GM23338 (cell line): Measurements from ENCODE around the gene NINJ1. TPM values are rescaled to one million over a fixed set of nuclear protein-coding genes. Genes with fewer than 3 reads are reported as not detected.

Experiments used
- ATAC-seq: fragments of 200-7000 bp; cut with Tn5 transposase; 3 replicates; pipeline ENCODE4 v1.9.1; 2020
- DNase-seq: peaks from one replicate; pipeline ENCODE4 v3.0.0-alpha.2; 2015; ENCODE audit warnings: low spot score
- H2AFZ ChIP-seq: fragments of 200-600 bp; sonication (generic); 2 replicates; pipeline ENCODE4 v1.8.0; 2016; ENCODE audit warnings: antibody characterized with exemption, mild to moderate bottlenecking, moderate library complexity
- H3F3A ChIP-seq: fragments of 200-600 bp; sonication (generic); replicated peaks from 2 replicates; pipeline ENCODE4 v1.8.0; 2017; ENCODE audit warnings: antibody characterized with exemption, mixed run types, low read depth
- H3K27ac ChIP-seq: fragments of 200-600 bp; sonication (generic); 2 replicates; pipeline ENCODE4 v1.6.1; 2016; ENCODE audit warnings: low read depth
- H3K27me3 ChIP-seq: fragments of 200-600 bp; sonication (generic); 2 replicates; pipeline ENCODE4 v1.8.0; 2016; ENCODE audit warnings: mild to moderate bottlenecking, mixed run types, moderate library complexity; ENCODE audit not compliant: insufficient read depth
- H3K36me3 ChIP-seq: fragments of 200-600 bp; sonication (generic); 2 replicates; pipeline ENCODE4 v1.8.0; 2016; ENCODE audit warnings: mild to moderate bottlenecking; ENCODE audit not compliant: insufficient read depth
- H3K4me1 ChIP-seq: fragments of 200-600 bp; sonication (generic); 2 replicates; pipeline ENCODE4 v1.8.0; 2016; ENCODE audit warnings: mild to moderate bottlenecking, moderate library complexity; ENCODE audit not compliant: insufficient read depth
- H3K4me2 ChIP-seq: fragments of 200-600 bp; sonication (generic); 2 replicates; pipeline ENCODE4 v1.7.1; 2017; ENCODE audit warnings: mixed run types
- H3K4me3 ChIP-seq: fragments of 200-600 bp; sonication (generic); 2 replicates; pipeline ENCODE4 v1.6.1; 2016; ENCODE audit warnings: mixed run types
- H3K79me2 ChIP-seq: fragments of 200-600 bp; sonication (generic); replicated peaks from 2 replicates; pipeline ENCODE4 v1.8.0; 2017; ENCODE audit warnings: mild to moderate bottlenecking; ENCODE audit not compliant: insufficient read depth
- H3K9me2 ChIP-seq: fragments of 200-600 bp; sonication (generic); 2 replicates; pipeline ENCODE4 v1.8.0; 2017; ENCODE audit not compliant: insufficient read depth
- H4K20me1 ChIP-seq: fragments of 200-600 bp; sonication (generic); replicated peaks from 2 replicates; pipeline ENCODE4 v1.8.0; 2017; ENCODE audit warnings: mild to moderate bottlenecking; ENCODE audit not compliant: insufficient read depth
- H3K27ac Mint-ChIP-seq: 2 replicates; pipeline ENCODE4 v1.8.0; 2020; ENCODE audit warnings: inconsistent platforms, mild to moderate bottlenecking, moderate library complexity, mixed read lengths
- H3K27me3 Mint-ChIP-seq: 3 replicates; pipeline ENCODE4 v1.8.0; 2022; ENCODE audit warnings: low read depth, mild to moderate bottlenecking, moderate library complexity, mixed read lengths, inconsistent platforms; ENCODE audit not compliant: insufficient read depth, poor library complexity
- H3K36me3 Mint-ChIP-seq: 3 replicates; pipeline ENCODE4 v1.8.0; 2021; ENCODE audit warnings: low read depth, mild to moderate bottlenecking, inconsistent platforms, moderate library complexity, mixed read lengths
- H3K4me1 Mint-ChIP-seq: 3 replicates; pipeline ENCODE4 v1.8.0; 2020; ENCODE audit warnings: mild to moderate bottlenecking, inconsistent platforms, mixed read lengths
- H3K4me3 Mint-ChIP-seq: 3 replicates; pipeline ENCODE4 v1.8.0; 2021; ENCODE audit warnings: moderate library complexity, mild to moderate bottlenecking, inconsistent platforms, mixed read lengths
- H3K9me3 Mint-ChIP-seq: 3 replicates; pipeline ENCODE4 v1.8.0; 2020; ENCODE audit warnings: moderate library complexity, mild to moderate bottlenecking, inconsistent platforms, mixed read lengths
- CREB1 ChIP-seq: fragments of 250-450 bp; sonication (Bioruptor Pico); IDR thresholded peaks from 2 replicates; pipeline ENCODE4 v1.5.0; 2020; ENCODE audit warnings: low read depth, mild to moderate bottlenecking, moderate library complexity
- CTCF ChIP-seq, 2 experiments: fragments of 200-600 bp in 1 of 2; sonication (generic) in 1 of 2; conservative IDR thresholded peaks; 2 replicates each; pipeline versions ENCODE4 v1.5.1 to v1.6.1; 2016 to 2017; ENCODE audit warnings: antibody characterized with exemption in 2 of 2, low read depth in 2 of 2, mild to moderate bottlenecking in 2 of 2, moderate library complexity in 1 of 2
- ETS1 ChIP-seq: IDR thresholded peaks from 2 replicates; pipeline ENCODE4 v1.6.1; 2016; ENCODE audit warnings: antibody characterized with exemption
- EZH2 ChIP-seq: fragments of 200-600 bp; sonication (generic); IDR thresholded peaks from one replicate; pipeline ENCODE4 v1.8.0; 2017; ENCODE audit warnings: antibody characterized with exemption, mild to moderate bottlenecking, low read depth; ENCODE audit not compliant: unreplicated experiment
- EZH2phosphoT487 ChIP-seq: fragments of 200-600 bp; sonication (generic); IDR thresholded peaks from one replicate; pipeline ENCODE4 v1.8.1; 2018; ENCODE audit warnings: antibody characterized with exemption; ENCODE audit not compliant: unreplicated experiment
- JUNB ChIP-seq: IDR thresholded peaks from one replicate; pipeline ENCODE4 v1.6.1; 2016; ENCODE audit warnings: antibody characterized with exemption; ENCODE audit not compliant: unreplicated experiment
- NANOG ChIP-seq: IDR thresholded peaks from 2 replicates; pipeline ENCODE4 v1.6.1; 2016; ENCODE audit warnings: antibody characterized with exemption, borderline replicate concordance
- POLR2AphosphoS5 ChIP-seq: IDR thresholded peaks from 2 replicates; pipeline ENCODE4 v1.6.1; 2016; ENCODE audit warnings: antibody characterized with exemption, low read depth
- STAT1 ChIP-seq: IDR thresholded peaks from one replicate; pipeline ENCODE4 v1.6.1; 2016; ENCODE audit warnings: antibody characterized with exemption; ENCODE audit not compliant: unreplicated experiment
- ZNF114 ChIP-seq: fragments of 250-450 bp; sonication (Bioruptor Pico); IDR thresholded peaks from 2 replicates; pipeline ENCODE4 v1.5.0; 2020; ENCODE audit warnings: mild to moderate bottlenecking, moderate library complexity
- ZNF331 ChIP-seq: fragments of 250-450 bp; sonication (Bioruptor Pico); IDR thresholded peaks from 2 replicates; pipeline ENCODE4 v1.5.0; 2020; ENCODE audit warnings: low read depth, mild to moderate bottlenecking, moderate library complexity
- ZNF462 ChIP-seq: fragments of 250-450 bp; sonication (Bioruptor Pico); IDR thresholded peaks from 2 replicates; pipeline ENCODE4 v1.5.0; 2020; ENCODE audit warnings: mild to moderate bottlenecking, moderate library complexity
- polyA plus RNA-seq: library from polyadenylated mRNA; unstranded; fragments of >200 nt; fragmentation: Nextera tagmentation; extraction: Ambion mirVana; gene quantifications from 2 replicates; pipeline ENCODE4 v1.2.1, GENCODE V29; 2016
- total RNA-seq: library from RNA; depleted of rRNA; stranded (reverse); fragments of >200 nt; shearing (Covaris generic); gene quantifications from 2 replicates; pipeline ENCODE4 v1.2.3, GENCODE V29; 2014
- TF ChIP-seq, protein P1 (sequence below): IDR thresholded peaks from one replicate; pipeline ENCODE4 v1.6.1; 2018; ENCODE audit warnings: antibody characterized with exemption; ENCODE audit not compliant: unreplicated experiment

Gene NINJ1
- total and polyA plus RNA-seq, 2 experiments from 2014 or later = 36.3 to 39.7 TPM

GRCh38 chr9:93172666-93173364 is 38.8 kb upstream of the NINJ1 start:
- Mint-ChIP-seq H3K9me3 (no peaks in the 10 kb centered on the region), H3K27me3 (peaks cover 8% of the 10 kb centered on the region)
- H2AFZ ChIP-seq = peak overlapping the region; percentile 66

More at GRCh38 chr9:93172666-93173364, 38.8 kb upstream of the NINJ1 start:
- Mint-ChIP-seq H3K4me1 (no peaks in the 10 kb centered on the region), H3K4me3 (no peak overlapping the region), H3K36me3 (no peaks in the 10 kb centered on the region), H3K27ac (no peak overlapping the region)
- no peaks in the 10 kb centered on the region for H3F3A ChIP-seq
- H3K4me3 ChIP-seq = no peak overlapping the region
- DNase-seq (no peak), ATAC-seq (no peak)
- no peaks in the 10 kb centered on the region for H3K36me3 ChIP-seq
- no peaks in the 10 kb centered on the region for H3K79me2 ChIP-seq
- H4K20me1 ChIP-seq = no peaks in the 10 kb centered on the region
- no peak overlapping the region for H3K27ac ChIP-seq
- H3K4me1 ChIP-seq = no peaks in the 10 kb centered on the region
- no peaks in the 10 kb centered on the region for H3K27me3 ChIP-seq
- TF ChIP-seq NANOG (no peak), ETS1 (no peak), POLR2AphosphoS5 (no peak), STAT1 (no peak), ZNF114 (no peak), JUNB (no peak), CREB1 (CRISPR knock-in tag) (no peak), ZNF331 (CRISPR knock-in tag) (no peak), EZH2 (no peak), EZH2phosphoT487 (no peak), ZNF462 (CRISPR knock-in tag) (no peak), CTCF (conservative IDR thresholded peaks at IDR 0.05; ENCODE audit: low read depth in 2 of 2) (no peak)
- TF ChIP-seq, protein P1, sequence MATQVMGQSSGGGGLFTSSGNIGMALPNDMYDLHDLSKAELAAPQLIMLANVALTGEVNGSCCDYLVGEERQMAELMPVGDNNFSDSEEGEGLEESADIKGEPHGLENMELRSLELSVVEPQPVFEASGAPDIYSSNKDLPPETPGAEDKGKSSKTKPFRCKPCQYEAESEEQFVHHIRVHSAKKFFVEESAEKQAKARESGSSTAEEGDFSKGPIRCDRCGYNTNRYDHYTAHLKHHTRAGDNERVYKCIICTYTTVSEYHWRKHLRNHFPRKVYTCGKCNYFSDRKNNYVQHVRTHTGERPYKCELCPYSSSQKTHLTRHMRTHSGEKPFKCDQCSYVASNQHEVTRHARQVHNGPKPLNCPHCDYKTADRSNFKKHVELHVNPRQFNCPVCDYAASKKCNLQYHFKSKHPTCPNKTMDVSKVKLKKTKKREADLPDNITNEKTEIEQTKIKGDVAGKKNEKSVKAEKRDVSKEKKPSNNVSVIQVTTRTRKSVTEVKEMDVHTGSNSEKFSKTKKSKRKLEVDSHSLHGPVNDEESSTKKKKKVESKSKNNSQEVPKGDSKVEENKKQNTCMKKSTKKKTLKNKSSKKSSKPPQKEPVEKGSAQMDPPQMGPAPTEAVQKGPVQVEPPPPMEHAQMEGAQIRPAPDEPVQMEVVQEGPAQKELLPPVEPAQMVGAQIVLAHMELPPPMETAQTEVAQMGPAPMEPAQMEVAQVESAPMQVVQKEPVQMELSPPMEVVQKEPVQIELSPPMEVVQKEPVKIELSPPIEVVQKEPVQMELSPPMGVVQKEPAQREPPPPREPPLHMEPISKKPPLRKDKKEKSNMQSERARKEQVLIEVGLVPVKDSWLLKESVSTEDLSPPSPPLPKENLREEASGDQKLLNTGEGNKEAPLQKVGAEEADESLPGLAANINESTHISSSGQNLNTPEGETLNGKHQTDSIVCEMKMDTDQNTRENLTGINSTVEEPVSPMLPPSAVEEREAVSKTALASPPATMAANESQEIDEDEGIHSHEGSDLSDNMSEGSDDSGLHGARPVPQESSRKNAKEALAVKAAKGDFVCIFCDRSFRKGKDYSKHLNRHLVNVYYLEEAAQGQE = no peak
- H3K9me2 ChIP-seq = no peaks in the 10 kb centered on the region
- H3K4me2 ChIP-seq = no peak overlapping the region
